GM19043 (cell line): ENCODE measurements around the gene ADIRF.
"Not testable (repeated sequence)": the region's sequence is repeated elsewhere in the genome, so short reads cannot be mapped to it uniquely, and the experiment has no call there.

Experiments
- ATAC-seq: cut with Tn5 transposase; IDR thresholded peaks from one replicate; pipeline ENCODE4 v1.9.1; 2021; ENCODE audit warnings: low read depth; ENCODE audit not compliant: unreplicated experiment

ADIRF gene

GRCh38 chr10:86945361-86946212 lies 22.7 kb upstream of the ADIRF start:
- no peak for ATAC-seq

GRCh38 chr10:86946213-86947155 lies 21.8 kb upstream of the ADIRF start:
- no peak for ATAC-seq

- not testable (repeated sequence) for ATAC-seq
Measured at GRCh38 chr10:86947806-86948205, 20.5 kb upstream of the ADIRF start.

- ATAC-seq = no peak
Measured at GRCh38 chr10:86950349-86950748, 17.9 kb upstream of the ADIRF start.

GRCh38 chr10:86951184-86951761 lies 17.0 kb upstream of the ADIRF start:
- ATAC-seq = no peak

- ATAC-seq = no peak
Measured at GRCh38 chr10:86952106-86952505, 16.2 kb upstream of the ADIRF start.

GRCh38 chr10:86952697-86953096 lies 15.6 kb upstream of the ADIRF start:
- ATAC-seq = not testable (repeated sequence)

- ATAC-seq = no peak
Measured at GRCh38 chr10:86953747-86954680, 14.3 kb upstream of the ADIRF start.

- no peak for ATAC-seq
Measured at GRCh38 chr10:86954681-86955500, 13.4 kb upstream of the ADIRF start.

GRCh38 chr10:86955501-86956194 lies 12.6 kb upstream of the ADIRF start:
- ATAC-seq = no peak

GRCh38 chr10:86956195-86956847 lies 12.0 kb upstream of the ADIRF start:
- ATAC-seq = no peak

- ATAC-seq = no peak
Measured at GRCh38 chr10:86956848-86957448, 11.3 kb upstream of the ADIRF start.

- no peak for ATAC-seq
Measured at GRCh38 chr10:86957471-86958115, 10.7 kb upstream of the ADIRF start, which contains the start of gene MMRN2. TSS of gene MMRN2 (minus strand) at chr10:86957615. CDS start at chr10:86957541, 74 bp downstream.

GRCh38 chr10:86958116-86958900 lies 10.0 kb upstream of the ADIRF start, which contains the start of gene SNCG:
TSS of gene SNCG (plus strand) at chr10:86958599. CDS start at chr10:86958698, 99 bp downstream.
- ATAC-seq = no peak

GRCh38 chr10:86958901-86959736 lies 9.2 kb upstream of the ADIRF start:
- no peak for ATAC-seq

GRCh38 chr10:86959737-86960002 lies 8.6 kb upstream of the ADIRF start:
- no peak for ATAC-seq
